LNCaP clone FGC (cell line): ENCODE measurements around the gene LDLRAD4.
A peak's percentile ranks its signal among the peaks of the same experiment; 100 is the strongest.
"Not testable (repeated sequence)": the region's sequence is repeated elsewhere in the genome, so short reads cannot be mapped to it uniquely, and the experiment has no call there.

Experiments used
- DNase-seq: peaks from one replicate; pipeline ENCODE4 v3.0.0-alpha.2; 2011; ENCODE audit warnings: low read depth
- H3K4me3 ChIP-seq: 2 replicates; pipeline ENCODE4 v1.5.1; 2011; ENCODE audit warnings: mild to moderate bottlenecking, low read depth, low read length, control low read depth
- CTCF ChIP-seq: IDR thresholded peaks from 2 replicates; pipeline ENCODE4 v1.5.1; 2012; ENCODE audit warnings: mild to moderate bottlenecking; ENCODE audit not compliant: control insufficient read depth, insufficient read depth; ENCODE audit errors: extremely low read depth

The LDLRAD4 gene

DNA sequence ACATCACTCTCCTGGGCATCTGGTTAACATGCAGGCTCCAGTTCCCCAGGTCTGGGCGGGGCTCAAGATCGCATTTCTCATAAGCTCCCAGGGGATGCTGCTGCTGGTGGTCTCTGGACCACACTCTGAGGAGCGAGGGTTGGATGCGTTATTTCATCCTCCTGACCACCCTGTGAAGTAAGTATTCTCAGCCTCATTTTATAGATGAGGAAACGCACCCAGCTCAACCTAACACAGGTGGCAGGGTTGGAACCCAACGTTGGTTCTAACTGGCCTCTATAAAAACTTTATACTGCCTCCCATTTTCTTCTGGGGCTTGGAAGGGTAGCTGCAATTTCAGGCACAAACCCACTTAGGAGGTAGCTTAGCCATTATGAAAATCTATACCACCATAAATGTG, 387.3 kb downstream of the LDLRAD4 start:
- H3K4me3 ChIP-seq, result no peak overlapping the region
- TF ChIP-seq CTCF, result no peak
- no peak for DNase-seq

GRCh38 chr18:13606604-13607254, 388.2 kb downstream of the LDLRAD4 start:
- no peak for DNase-seq
- no peak for TF ChIP-seq CTCF

GRCh38 chr18:13608024-13608562, 389.5 kb downstream of the LDLRAD4 start:
- DNase-seq, H3K4me3 ChIP-seq: not testable (repeated sequence)

More at GRCh38 chr18:13606604-13607254, 388.2 kb downstream of the LDLRAD4 start:
- H3K4me3 ChIP-seq, result no peak overlapping the region

DNA sequence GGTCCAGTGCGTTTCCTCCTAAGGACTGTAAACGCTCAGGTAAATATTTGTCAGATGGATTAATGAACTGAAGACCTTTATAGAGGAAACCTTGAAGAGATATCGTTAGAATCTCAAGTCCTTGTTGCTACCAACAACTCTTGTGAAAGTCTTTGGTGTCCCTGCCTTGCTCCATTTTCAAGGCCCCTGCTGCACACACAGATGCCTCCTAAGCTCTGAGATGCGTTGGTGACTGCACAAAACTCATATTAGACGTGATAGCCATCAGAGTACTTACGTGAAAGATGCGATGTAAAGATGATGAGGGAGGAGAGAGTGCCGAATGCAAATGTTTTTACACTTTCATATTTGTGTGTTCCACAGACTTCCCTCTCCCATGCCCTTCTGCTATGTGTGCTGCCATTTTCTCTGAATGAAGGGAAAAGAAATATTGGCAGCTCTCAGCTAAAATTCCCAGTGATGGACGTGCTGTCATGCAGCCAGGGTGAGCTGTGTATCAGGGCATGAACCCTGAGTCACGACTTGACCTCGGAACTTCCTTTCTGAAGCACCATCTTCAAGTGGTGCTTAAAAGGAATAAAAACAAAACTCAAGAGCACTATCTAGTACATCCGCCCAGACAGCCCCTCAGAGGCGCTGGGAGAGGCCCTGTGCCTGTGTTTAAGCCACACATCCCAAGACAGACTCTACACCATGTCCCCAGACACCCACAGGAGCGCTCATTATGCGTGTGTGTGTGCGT, 390.4 kb downstream of the LDLRAD4 start:
- DNase-seq, result peak; percentile 34
- no peak for TF ChIP-seq CTCF
- H3K4me3 ChIP-seq, result no peak overlapping the region

GRCh38 chr18:13610555-13611141, 392.1 kb downstream of the LDLRAD4 start:
- DNase-seq, result no peak
- H3K4me3 ChIP-seq, result no peak overlapping the region
- no peak for TF ChIP-seq CTCF

DNA sequence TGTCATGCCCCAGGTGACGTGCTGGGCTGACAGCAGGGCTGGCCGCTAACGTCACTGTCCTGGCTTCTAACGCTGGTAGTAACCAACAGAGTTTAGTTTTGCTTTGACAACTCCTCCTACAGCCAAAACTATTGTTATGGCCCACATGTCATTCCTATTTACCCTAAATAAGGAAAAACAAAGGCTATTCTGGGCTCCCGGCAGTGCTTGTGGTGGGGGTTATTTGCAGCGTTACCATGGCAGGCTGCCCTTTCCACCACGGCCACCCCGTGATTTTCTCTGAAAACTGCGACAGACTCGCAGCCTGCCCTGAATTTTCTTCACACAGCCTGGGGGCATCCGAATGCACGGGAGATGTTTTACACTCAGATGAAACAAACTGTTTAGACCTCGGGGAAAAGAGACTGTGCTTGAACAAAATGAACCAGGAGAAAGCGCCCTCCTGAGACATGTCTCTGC, 392.6 kb downstream of the LDLRAD4 start:
- no peak for TF ChIP-seq CTCF
- H3K4me3 ChIP-seq, result no peak overlapping the region
- no peak for DNase-seq

DNA sequence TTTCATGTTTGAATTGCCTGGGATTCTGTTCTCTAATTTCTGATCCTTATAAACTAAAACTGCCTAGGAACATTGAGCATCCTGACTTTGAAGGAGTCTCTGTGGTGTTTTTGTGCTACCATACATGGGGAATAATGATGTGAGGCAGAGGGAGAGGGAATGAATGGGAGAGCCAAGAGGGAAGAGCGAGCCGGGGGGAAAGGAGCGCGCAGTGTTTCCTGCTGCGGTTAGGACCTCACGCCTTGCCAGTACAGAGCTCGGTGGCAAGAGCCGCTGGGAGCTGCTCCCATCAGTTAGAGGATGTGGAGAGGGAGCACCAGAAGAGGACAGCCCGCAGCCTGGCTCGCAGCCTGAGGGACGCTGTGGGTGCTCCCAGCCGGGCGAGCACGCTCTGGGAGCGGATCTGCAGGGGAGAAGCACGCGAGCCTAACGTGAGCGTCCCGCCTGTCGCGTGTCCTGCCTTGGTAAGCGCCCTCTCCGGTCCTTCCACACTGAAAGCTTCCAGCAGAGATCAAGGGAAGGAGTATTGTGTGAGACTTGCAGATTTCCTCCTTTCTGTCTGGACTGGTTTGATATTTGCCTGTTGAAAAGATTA, 393.1 kb downstream of the LDLRAD4 start:
- no peak overlapping the region for H3K4me3 ChIP-seq
- DNase-seq, result no peak
- no peak for TF ChIP-seq CTCF
